Astrocyte (in vitro differentiated cells and primary cell): ENCODE results near the gene ADGRB3. TPM values are rescaled to one million over a fixed set of nuclear protein-coding genes. Genes with fewer than 3 reads are reported as not detected.

ENCODE experiments used
- DNase-seq: peaks from one replicate; pipeline ENCODE4 v3.0.0-alpha.2; 2010; ENCODE audit warnings: low read depth
- FAIRE-seq: peaks from 2 replicates; lab custom pipeline; 2011; peaks lifted over from hg19 to GRCh38; lab: Jason Lieb, UNC
- H2AFZ ChIP-seq: 2 replicates; pipeline ENCODE4 v1.6.0; 2012; ENCODE audit warnings: low read depth, low read length, inconsistent platforms
- H3K27ac ChIP-seq: 2 replicates; pipeline ENCODE4 v1.5.1; 2011; ENCODE audit warnings: low read depth, low read length, inconsistent platforms
- H3K27me3 ChIP-seq: 2 replicates; pipeline ENCODE4 v1.6.0; 2011; ENCODE audit warnings: low read length, inconsistent platforms; ENCODE audit not compliant: insufficient read depth
- H3K36me3 ChIP-seq: 2 replicates; pipeline ENCODE4 v1.5.1; 2011; ENCODE audit warnings: low read length, inconsistent platforms; ENCODE audit not compliant: insufficient read depth
- H3K4me1 ChIP-seq: 2 replicates; pipeline ENCODE4 v1.5.1; 2011; ENCODE audit warnings: low read length, inconsistent platforms; ENCODE audit not compliant: insufficient read depth
- H3K4me2 ChIP-seq: 2 replicates; pipeline ENCODE4 v1.6.0; 2012; ENCODE audit warnings: low read length, inconsistent platforms
- H3K4me3 ChIP-seq: 2 replicates; pipeline ENCODE4 v1.5.1; 2011; ENCODE audit warnings: low read depth, mild to moderate bottlenecking, low read length, inconsistent platforms; ENCODE audit not compliant: insufficient read depth
- H3K79me2 ChIP-seq: 2 replicates; pipeline ENCODE4 v1.6.0; 2012; ENCODE audit warnings: mild to moderate bottlenecking, low read length, inconsistent platforms; ENCODE audit not compliant: insufficient read depth
- H3K9ac ChIP-seq: 2 replicates; pipeline ENCODE4 v1.6.0; 2012; ENCODE audit warnings: mild to moderate bottlenecking, low read length, inconsistent platforms
- H3K9me3 ChIP-seq: 2 replicates; pipeline ENCODE4 v1.5.1; 2012; ENCODE audit warnings: low read depth, mild to moderate bottlenecking, low read length, inconsistent platforms; ENCODE audit not compliant: insufficient read depth
- H4K20me1 ChIP-seq: 2 replicates; pipeline ENCODE4 v1.6.0; 2012; ENCODE audit warnings: low read length, inconsistent platforms; ENCODE audit not compliant: insufficient read depth
- H3K27ac Mint-ChIP-seq: one replicate; pipeline ENCODE4 v1.8.0; 2021; ENCODE audit warnings: mild to moderate bottlenecking, mixed read lengths; ENCODE audit not compliant: unreplicated experiment
- H3K27me3 Mint-ChIP-seq: one replicate; pipeline ENCODE4 v1.8.0; 2021; ENCODE audit warnings: low read depth, mixed read lengths; ENCODE audit not compliant: unreplicated experiment
- H3K36me3 Mint-ChIP-seq: one replicate; pipeline ENCODE4 v1.8.0; 2021; ENCODE audit warnings: low read depth, mixed read lengths; ENCODE audit not compliant: unreplicated experiment
- H3K4me1 Mint-ChIP-seq: one replicate; pipeline ENCODE4 v1.8.0; 2021; ENCODE audit warnings: low read depth, mixed read lengths; ENCODE audit not compliant: unreplicated experiment
- H3K4me3 Mint-ChIP-seq: one replicate; pipeline ENCODE4 v1.8.0; 2021; ENCODE audit warnings: mild to moderate bottlenecking, moderate library complexity, mixed read lengths; ENCODE audit not compliant: unreplicated experiment
- H3K9me3 Mint-ChIP-seq: one replicate; pipeline ENCODE4 v1.8.0; 2021; ENCODE audit warnings: mild to moderate bottlenecking, mixed read lengths; ENCODE audit not compliant: unreplicated experiment
- EZH2 ChIP-seq: IDR thresholded peaks from 2 replicates; pipeline ENCODE4 v1.6.1; 2012; ENCODE audit warnings: mild to moderate bottlenecking, low read length, inconsistent platforms; ENCODE audit not compliant: insufficient read depth
- total RNA-seq: library from RNA; stranded (reverse); gene quantifications from 2 replicates; pipeline ENCODE4 v1.2.1, GENCODE V29; 2021
- TF ChIP-seq, protein P1 (sequence below): IDR thresholded peaks from 2 replicates; pipeline ENCODE4 v1.5.1; 2011; ENCODE audit warnings: low read depth, mild to moderate bottlenecking, inconsistent platforms, low read length, moderate library complexity; ENCODE audit not compliant: insufficient read depth

The ADGRB3 gene
- total RNA-seq, 1 donor from 2014 or later: 0.77 TPM

- peak overlapping the region; percentile 96 for H3K27ac Mint-ChIP-seq
- Histone ChIP-seq H3K27me3 (no peaks in the 10 kb centered on the region), H3K79me2 (no peaks in the 10 kb centered on the region), H3K4me3 (no peak overlapping the region), H3K9ac (peak overlapping the region; percentile 13), H3K27ac (peak overlapping the region; percentile 56), H4K20me1 (no peaks in the 10 kb centered on the region), H3K4me1 (peaks cover 12% of the 10 kb centered on the region), H3K4me2 (peak overlapping the region; percentile 27), H3K9me3 (no peaks in the 10 kb centered on the region), H3K36me3 (no peaks in the 10 kb centered on the region), H2AFZ (no peak overlapping the region)
- peaks cover 2% of the 10 kb centered on the region for H3K9me3 Mint-ChIP-seq
- FAIRE-seq: no peak
- no peaks in the 10 kb centered on the region for H3K36me3 Mint-ChIP-seq
- H3K4me3 Mint-ChIP-seq: no peak overlapping the region
- TF ChIP-seq, protein P1, sequence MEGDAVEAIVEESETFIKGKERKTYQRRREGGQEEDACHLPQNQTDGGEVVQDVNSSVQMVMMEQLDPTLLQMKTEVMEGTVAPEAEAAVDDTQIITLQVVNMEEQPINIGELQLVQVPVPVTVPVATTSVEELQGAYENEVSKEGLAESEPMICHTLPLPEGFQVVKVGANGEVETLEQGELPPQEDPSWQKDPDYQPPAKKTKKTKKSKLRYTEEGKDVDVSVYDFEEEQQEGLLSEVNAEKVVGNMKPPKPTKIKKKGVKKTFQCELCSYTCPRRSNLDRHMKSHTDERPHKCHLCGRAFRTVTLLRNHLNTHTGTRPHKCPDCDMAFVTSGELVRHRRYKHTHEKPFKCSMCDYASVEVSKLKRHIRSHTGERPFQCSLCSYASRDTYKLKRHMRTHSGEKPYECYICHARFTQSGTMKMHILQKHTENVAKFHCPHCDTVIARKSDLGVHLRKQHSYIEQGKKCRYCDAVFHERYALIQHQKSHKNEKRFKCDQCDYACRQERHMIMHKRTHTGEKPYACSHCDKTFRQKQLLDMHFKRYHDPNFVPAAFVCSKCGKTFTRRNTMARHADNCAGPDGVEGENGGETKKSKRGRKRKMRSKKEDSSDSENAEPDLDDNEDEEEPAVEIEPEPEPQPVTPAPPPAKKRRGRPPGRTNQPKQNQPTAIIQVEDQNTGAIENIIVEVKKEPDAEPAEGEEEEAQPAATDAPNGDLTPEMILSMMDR: no peak
- no peak for TF ChIP-seq EZH2
- peak; percentile 1 for DNase-seq
- H3K4me1 Mint-ChIP-seq: peaks cover 41% of the 10 kb centered on the region
- H3K27me3 Mint-ChIP-seq: no peaks in the 10 kb centered on the region
Observed at GRCh38 chr6:69089539-69089938, 454.5 kb downstream of the ADGRB3 start.

DNA sequence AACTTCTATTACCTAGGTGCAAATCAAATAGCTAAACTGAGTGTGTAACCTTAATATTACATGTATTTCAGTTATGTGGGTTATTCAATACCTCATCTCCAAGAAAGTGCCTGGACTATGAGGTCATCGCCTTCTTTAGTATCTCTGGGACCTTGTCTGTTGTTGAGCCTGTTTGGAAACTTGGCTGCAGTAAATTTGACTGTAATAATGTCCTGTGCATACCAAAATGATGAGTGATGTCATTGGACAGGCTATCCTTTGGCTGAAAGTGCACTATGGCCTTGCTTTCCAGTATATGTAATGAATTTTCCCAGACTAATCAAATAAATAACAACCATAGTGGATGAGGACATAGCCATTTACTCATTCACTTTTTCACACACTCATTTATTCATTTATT is 455.1 kb downstream of the ADGRB3 start:
- H3K4me1 Mint-ChIP-seq: peaks cover 35% of the 10 kb centered on the region
- Histone ChIP-seq H3K9ac (no peak overlapping the region), H3K27ac (peak overlapping the region; percentile 68), H3K4me2 (peak overlapping the region; percentile 27), H2AFZ (no peak overlapping the region), H4K20me1 (no peaks in the 10 kb centered on the region), H3K36me3 (no peaks in the 10 kb centered on the region), H3K4me1 (peaks cover 12% of the 10 kb centered on the region), H3K79me2 (no peaks in the 10 kb centered on the region), H3K9me3 (no peaks in the 10 kb centered on the region), H3K27me3 (no peaks in the 10 kb centered on the region), H3K4me3 (no peak overlapping the region)
- no peak for FAIRE-seq
- H3K4me3 Mint-ChIP-seq: no peak overlapping the region
- peak; percentile 96 for DNase-seq
- TF ChIP-seq, protein P1: no peak
- no peak for TF ChIP-seq EZH2
- peak overlapping the region; percentile 96 for H3K27ac Mint-ChIP-seq
- H3K36me3 Mint-ChIP-seq: no peaks in the 10 kb centered on the region
- no peaks in the 10 kb centered on the region for H3K27me3 Mint-ChIP-seq
- peaks cover 2% of the 10 kb centered on the region for H3K9me3 Mint-ChIP-seq

- H4K20me1 ChIP-seq: no peaks in the 10 kb centered on the region
- H3K9ac ChIP-seq: peak overlapping the region; percentile 26
- peak overlapping the region; percentile 48 for H3K4me2 ChIP-seq
- H3K4me1 Mint-ChIP-seq: peaks cover 9% of the 10 kb centered on the region
- peaks cover 2% of the 10 kb centered on the region for H3K9me3 Mint-ChIP-seq
- H3K79me2 ChIP-seq: no peaks in the 10 kb centered on the region
- no peaks in the 10 kb centered on the region for H3K36me3 Mint-ChIP-seq
- H3K27me3 Mint-ChIP-seq: no peaks in the 10 kb centered on the region
- no peaks in the 10 kb centered on the region for H3K27me3 ChIP-seq
- no peak overlapping the region for H3K4me3 ChIP-seq
- no peak for TF ChIP-seq EZH2
- TF ChIP-seq, protein P1: no peak
- DNase-seq (peak; percentile 58), FAIRE-seq (no peak)
- no peaks in the 10 kb centered on the region for H3K4me1 ChIP-seq
- H3K4me3 Mint-ChIP-seq: no peak overlapping the region
- H3K9me3 ChIP-seq: no peaks in the 10 kb centered on the region
- peak overlapping the region; percentile 81 for H3K27ac Mint-ChIP-seq
- H3K36me3 ChIP-seq: no peaks in the 10 kb centered on the region
- H2AFZ ChIP-seq: peak overlapping the region; percentile 42
- peak overlapping the region; percentile 35 for H3K27ac ChIP-seq
Observed at GRCh38 chr6:69096681-69097080, 461.6 kb downstream of the ADGRB3 start.
